Myocyte (in vitro differentiated cells): ENCODE measurements around the gene CLEC2A. TPM values are rescaled to one million over a fixed set of nuclear protein-coding genes. Genes with fewer than 3 reads are reported as not detected.
A peak's percentile ranks its signal among the peaks of the same experiment; 100 is the strongest.
"Not testable (repeated sequence)": the region's sequence is repeated elsewhere in the genome, so short reads cannot be mapped to it uniquely, and the experiment has no call there.

Experiments
- DNase-seq: peaks from one replicate; pipeline ENCODE4 v3.0.0-alpha.2; 2012; ENCODE audit warnings: low read depth
- polyA plus RNA-seq: library from polyadenylated mRNA; unstranded; fragments of >200 nt; gene quantifications from one replicate; pipeline ENCODE4 v1.2.1, GENCODE V29; 2012; ENCODE audit warnings: missing spikeins
- total RNA-seq: library from RNA; depleted of rRNA; stranded (reverse); fragments of >200 nt; gene quantifications from 2 replicates; pipeline ENCODE4 v1.2.3, GENCODE V29; 2014

The CLEC2A gene
- not detected in 2 replicates for total RNA-seq
- not detected for polyA plus RNA-seq

- no peak for DNase-seq
Observed at GRCh38 chr12:9932270-9932669, at the start of gene CLEC2A. Gene CLEC2A (minus strand): TSS chr12:9932370. CDS start chr12:9932329, 41 bp downstream.

GRCh38 chr12:9980126-9980525, 48.0 kb upstream of the CLEC2A start:
- DNase-seq: no peak

GRCh38 chr12:9977916-9978315, 45.7 kb upstream of the CLEC2A start:
- DNase-seq: no peak

- DNase-seq: not testable (repeated sequence)
Observed at GRCh38 chr12:9976626-9977025, 44.5 kb upstream of the CLEC2A start.

GRCh38 chr12:9975614-9976013, 43.4 kb upstream of the CLEC2A start:
- DNase-seq: no peak

GRCh38 chr12:9974731-9975130, 42.6 kb upstream of the CLEC2A start:
- DNase-seq: not testable (repeated sequence)

- no peak for DNase-seq
Observed at GRCh38 chr12:9973949-9974348, 41.8 kb upstream of the CLEC2A start.

GRCh38 chr12:9971181-9971580, 39.0 kb upstream of the CLEC2A start, which contains the start of gene CLEC12A:
Gene CLEC12A (plus strand): TSS chr12:9971409. CDS start chr12:9971597, 188 bp downstream.
- no peak for DNase-seq

- DNase-seq: no peak
Observed at GRCh38 chr12:9969673-9970072, 37.5 kb upstream of the CLEC2A start.

GRCh38 chr12:9961901-9962300, 29.7 kb upstream of the CLEC2A start:
- no peak for DNase-seq

GRCh38 chr12:9961106-9961505, 28.9 kb upstream of the CLEC2A start:
- peak; percentile 31 for DNase-seq

- no peak for DNase-seq
Observed at GRCh38 chr12:9960590-9960989, 28.4 kb upstream of the CLEC2A start.

GRCh38 chr12:9957834-9958233, 25.7 kb upstream of the CLEC2A start:
- DNase-seq: no peak

GRCh38 chr12:9952954-9953729, 21.0 kb upstream of the CLEC2A start:
- not testable (repeated sequence) for DNase-seq

GRCh38 chr12:9951026-9951675, 19.0 kb upstream of the CLEC2A start:
- DNase-seq: no peak

- no peak for DNase-seq
Observed at GRCh38 chr12:9948606-9949296, 16.6 kb upstream of the CLEC2A start.

- DNase-seq: no peak
Observed at GRCh38 chr12:9947674-9948073, 15.5 kb upstream of the CLEC2A start.

- no peak for DNase-seq
Observed at GRCh38 chr12:9944391-9944790, 12.2 kb upstream of the CLEC2A start.

GRCh38 chr12:9943240-9943639, 11.1 kb upstream of the CLEC2A start:
- no peak for DNase-seq

GRCh38 chr12:9941838-9942237, 9.7 kb upstream of the CLEC2A start:
- DNase-seq: no peak

GRCh38 chr12:9940375-9940774, 8.2 kb upstream of the CLEC2A start:
- peak; percentile 7 for DNase-seq

- no peak for DNase-seq
Observed at GRCh38 chr12:9936591-9936990, 4.4 kb upstream of the CLEC2A start.
